ENCODE results near the gene BANP. TPM values are rescaled to one million over a fixed set of nuclear protein-coding genes. Genes with fewer than 3 reads are reported as not detected.
"Not testable (repeated sequence)": the region's sequence is repeated elsewhere in the genome, so short reads cannot be mapped to it uniquely, and the experiment has no call there.

BANP gene
- total RNA-seq, 2 donors from 2014 or later, result 35.8 to 39.8 TPM

GRCh38 chr16:87986361-87986849, 35.2 kb downstream of the BANP start:
- Mint-ChIP-seq H3K36me3 (ENCODE audit: insufficient read depth in 2 of 2) (peaks cover 11 to 18% of the 10 kb centered on the region in 2 donors), H3K27ac (peak overlapping the region; percentile 93), H3K4me3 (peak overlapping the region; percentile 69 to 83), H3K4me1 (ENCODE audit: low read depth) (peaks cover 52% of the 10 kb centered on the region)
- ATAC-seq (replicated peaks in 1 of 2), result peak; percentile 80 to 90
- peak; percentile 72 to 74 for DNase-seq
- H3K9me3 Mint-ChIP-seq; H3K27me3 Mint-ChIP-seq (ENCODE audit: low read depth): not testable (repeated sequence)

GRCh38 chr16:87988596-87988995, 37.4 kb downstream of the BANP start:
- DNase-seq; H3K27ac Mint-ChIP-seq; H3K9me3 Mint-ChIP-seq; H3K27me3 Mint-ChIP-seq (ENCODE audit: low read depth); H3K4me3 Mint-ChIP-seq; ATAC-seq (replicated peaks in 1 of 2): not testable (repeated sequence)
- H3K4me1 Mint-ChIP-seq (ENCODE audit: low read depth), result peaks cover 30% of the 10 kb centered on the region
- H3K36me3 Mint-ChIP-seq (ENCODE audit: insufficient read depth in 2 of 2), result peaks cover 8 to 11% of the 10 kb centered on the region in 2 donors

DNA sequence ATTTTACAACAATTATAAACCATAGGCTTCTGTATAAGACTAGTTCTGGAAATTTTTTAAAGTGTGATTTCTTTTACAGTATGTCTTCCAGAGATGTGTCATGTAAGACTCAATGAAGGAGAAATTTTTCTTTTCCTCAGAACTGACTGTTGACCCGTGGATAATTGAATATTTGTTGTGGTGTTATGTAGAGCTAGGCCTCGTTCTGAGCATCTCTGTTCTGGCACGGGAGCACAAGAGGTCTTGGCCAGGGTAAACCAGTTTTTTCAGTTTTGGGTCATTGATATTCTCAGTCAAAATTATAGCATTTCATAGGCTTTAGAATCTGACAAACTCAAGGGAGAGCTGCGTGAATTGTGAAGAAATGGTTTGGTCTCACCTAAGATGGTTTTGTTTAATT, 39.0 kb downstream of the BANP start:
- not testable (repeated sequence) for H3K9me3 Mint-ChIP-seq; H3K36me3 Mint-ChIP-seq (ENCODE audit: insufficient read depth in 2 of 2); H3K27me3 Mint-ChIP-seq (ENCODE audit: low read depth); H3K27ac Mint-ChIP-seq; DNase-seq; H3K4me3 Mint-ChIP-seq; ATAC-seq (replicated peaks in 1 of 2)
- H3K4me1 Mint-ChIP-seq (ENCODE audit: low read depth), result peaks cover 13% of the 10 kb centered on the region

DNA sequence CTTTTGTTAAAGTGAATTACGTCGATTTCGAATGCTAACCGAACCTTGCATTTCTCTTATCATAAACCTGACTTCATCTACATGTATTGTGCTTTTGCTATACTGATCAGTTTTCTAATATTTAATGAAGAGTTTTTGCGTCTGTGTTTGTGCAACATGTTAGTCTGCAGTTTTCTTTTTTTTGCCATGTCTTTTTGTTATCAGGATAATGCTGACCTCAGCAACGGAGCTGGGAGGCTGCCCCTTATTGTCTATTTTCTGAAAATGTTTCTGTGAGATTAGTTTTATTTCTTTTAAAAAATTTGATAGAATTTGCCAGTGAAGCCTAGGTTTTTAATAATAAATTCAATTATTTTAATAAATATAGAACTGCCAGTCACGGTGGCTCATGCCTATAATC, 40.9 kb downstream of the BANP start:
- not testable (repeated sequence) for H3K36me3 Mint-ChIP-seq (ENCODE audit: insufficient read depth in 2 of 2); DNase-seq; H3K27ac Mint-ChIP-seq; H3K9me3 Mint-ChIP-seq; H3K27me3 Mint-ChIP-seq (ENCODE audit: low read depth); H3K4me3 Mint-ChIP-seq; H3K4me1 Mint-ChIP-seq (ENCODE audit: low read depth); ATAC-seq (replicated peaks in 1 of 2)

- DNase-seq, result no peak
- peaks cover 5 to 7% of the 10 kb centered on the region in 2 donors for H3K36me3 Mint-ChIP-seq (ENCODE audit: insufficient read depth in 2 of 2)
- H3K27me3 Mint-ChIP-seq (ENCODE audit: low read depth), result no peaks in the 10 kb centered on the region
- no peak overlapping the region for H3K27ac Mint-ChIP-seq
- ATAC-seq (replicated peaks in 1 of 2), result no peak
- H3K4me3 Mint-ChIP-seq, result no peak overlapping the region
- H3K4me1 Mint-ChIP-seq (ENCODE audit: low read depth), result peaks cover 9% of the 10 kb centered on the region
- no peaks in the 10 kb centered on the region for H3K9me3 Mint-ChIP-seq
Measured at GRCh38 chr16:87993901-87994300, 42.7 kb downstream of the BANP start.

GRCh38 chr16:87995644-87996043, 44.4 kb downstream of the BANP start:
- H3K27ac Mint-ChIP-seq, result no peak overlapping the region
- DNase-seq, result no peak
- peaks cover 9% of the 10 kb centered on the region for H3K4me1 Mint-ChIP-seq (ENCODE audit: low read depth)
- H3K27me3 Mint-ChIP-seq (ENCODE audit: low read depth), result no peaks in the 10 kb centered on the region
- no peaks in the 10 kb centered on the region for H3K9me3 Mint-ChIP-seq
- ATAC-seq (replicated peaks in 1 of 2), result no peak
- H3K4me3 Mint-ChIP-seq, result no peak overlapping the region
- peaks cover 4 to 5% of the 10 kb centered on the region in 2 donors for H3K36me3 Mint-ChIP-seq (ENCODE audit: insufficient read depth in 2 of 2)

DNA sequence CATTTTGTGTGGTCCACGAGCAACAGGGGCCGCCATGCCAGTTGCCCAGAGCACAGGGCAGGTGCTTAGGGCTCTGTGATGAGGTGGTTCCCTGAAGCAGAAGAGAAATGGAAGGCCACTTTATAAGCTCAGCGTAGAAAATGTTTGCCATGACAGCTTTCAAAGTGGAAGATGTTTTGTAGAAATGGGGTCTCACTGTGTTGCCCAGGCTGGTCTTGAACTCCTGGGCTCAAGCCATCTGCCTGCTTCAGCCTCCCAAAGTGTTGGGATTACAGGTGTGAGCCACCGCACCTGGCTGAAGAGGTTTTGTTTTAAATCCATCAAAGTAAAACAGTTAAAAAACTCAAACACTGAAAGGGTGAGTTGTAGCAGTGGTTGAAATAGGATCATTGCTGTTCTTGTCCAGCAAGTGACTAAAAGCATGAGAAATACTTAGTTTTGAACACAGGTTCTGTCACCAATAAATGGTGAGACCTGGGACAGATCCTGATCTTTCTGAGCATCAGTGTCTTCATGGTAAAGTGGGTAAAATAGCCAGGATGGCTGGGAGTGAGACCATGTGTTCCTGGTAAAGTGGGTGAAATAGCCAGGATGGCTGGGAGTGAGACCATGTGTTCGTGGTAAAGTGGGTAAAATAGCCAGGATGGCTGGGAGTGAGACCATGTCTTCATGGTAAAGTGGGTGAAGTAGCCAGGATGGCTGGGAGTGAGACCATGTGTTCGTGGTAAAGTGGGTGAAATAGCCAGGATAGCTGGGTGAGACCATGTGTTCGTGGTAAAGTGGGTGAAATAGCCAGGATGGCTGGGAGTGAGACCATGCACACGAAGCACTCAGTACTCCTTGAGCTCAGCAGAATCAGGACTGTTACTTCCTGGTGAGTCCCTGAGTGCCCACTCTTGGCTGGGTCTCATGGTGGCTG, 46.0 kb downstream of the BANP start:
- no peak for DNase-seq
- peaks cover 9% of the 10 kb centered on the region for H3K4me1 Mint-ChIP-seq (ENCODE audit: low read depth)
- H3K27ac Mint-ChIP-seq, result no peak overlapping the region
- no peaks in the 10 kb centered on the region for H3K27me3 Mint-ChIP-seq (ENCODE audit: low read depth)
- no peak for ATAC-seq (replicated peaks in 1 of 2)
- H3K4me3 Mint-ChIP-seq, result no peak overlapping the region
- peaks cover 0 to 3% of the 10 kb centered on the region in 2 donors for H3K36me3 Mint-ChIP-seq (ENCODE audit: insufficient read depth in 2 of 2)
- H3K9me3 Mint-ChIP-seq, result no peaks in the 10 kb centered on the region

- not testable (repeated sequence) for H3K4me1 Mint-ChIP-seq (ENCODE audit: low read depth); H3K9me3 Mint-ChIP-seq; H3K4me3 Mint-ChIP-seq; DNase-seq; ATAC-seq (replicated peaks in 1 of 2); H3K27ac Mint-ChIP-seq; H3K27me3 Mint-ChIP-seq (ENCODE audit: low read depth); H3K36me3 Mint-ChIP-seq (ENCODE audit: insufficient read depth in 2 of 2)
Measured at GRCh38 chr16:87998184-87998793, 47.1 kb downstream of the BANP start.

GRCh38 chr16:87998992-87999391, 47.8 kb downstream of the BANP start:
- not testable (repeated sequence) for ATAC-seq (replicated peaks in 1 of 2); H3K9me3 Mint-ChIP-seq; H3K4me3 Mint-ChIP-seq; H3K27ac Mint-ChIP-seq; H3K27me3 Mint-ChIP-seq (ENCODE audit: low read depth); H3K4me1 Mint-ChIP-seq (ENCODE audit: low read depth); DNase-seq; H3K36me3 Mint-ChIP-seq (ENCODE audit: insufficient read depth in 2 of 2)

DNA sequence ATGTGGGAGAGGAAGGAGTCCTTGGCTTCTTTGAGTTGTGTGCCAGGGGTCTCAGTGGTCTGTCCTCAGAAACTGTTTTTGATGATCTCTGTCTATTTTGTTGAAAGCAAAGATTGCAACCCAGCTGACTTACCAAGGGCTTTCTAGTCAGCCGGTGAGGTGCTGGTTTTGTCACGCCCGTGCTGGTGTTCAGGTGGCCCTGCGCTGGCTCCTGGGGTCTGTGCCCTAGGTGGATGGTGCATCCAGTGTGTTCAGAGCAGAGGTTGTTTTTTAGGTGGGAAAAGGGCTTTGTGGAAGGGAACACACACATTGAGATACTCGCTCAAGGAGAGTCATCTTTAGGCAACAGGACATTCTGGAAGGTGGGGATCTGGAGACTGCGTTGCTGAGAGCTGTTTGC, 51.0 kb downstream of the BANP start:
- ATAC-seq (replicated peaks in 1 of 2), result no peak
- Mint-ChIP-seq H3K27me3 (ENCODE audit: low read depth) (no peaks in the 10 kb centered on the region), H3K4me3 (no peak overlapping the region), H3K36me3 (ENCODE audit: insufficient read depth in 2 of 2) (peaks cover 0 to 5% of the 10 kb centered on the region in 2 donors), H3K4me1 (ENCODE audit: low read depth) (peaks cover 3% of the 10 kb centered on the region), H3K27ac (peak overlapping the region; percentile 41), H3K9me3 (no peaks in the 10 kb centered on the region)
- DNase-seq, result no peak

GRCh38 chr16:88002749-88003148, 51.5 kb downstream of the BANP start:
- H3K27ac Mint-ChIP-seq, result no peak overlapping the region
- DNase-seq (no peak), ATAC-seq (replicated peaks in 1 of 2) (no peak)
- peaks cover 0 to 5% of the 10 kb centered on the region in 2 donors for H3K36me3 Mint-ChIP-seq (ENCODE audit: insufficient read depth in 2 of 2)
- H3K4me1 Mint-ChIP-seq (ENCODE audit: low read depth), result no peaks in the 10 kb centered on the region
- H3K9me3 Mint-ChIP-seq, result no peaks in the 10 kb centered on the region
- H3K27me3 Mint-ChIP-seq (ENCODE audit: low read depth), result no peaks in the 10 kb centered on the region
- no peak overlapping the region for H3K4me3 Mint-ChIP-seq

GRCh38 chr16:88003316-88003715, 52.1 kb downstream of the BANP start:
- Mint-ChIP-seq H3K4me1 (ENCODE audit: low read depth) (no peaks in the 10 kb centered on the region), H3K27ac (no peak overlapping the region), H3K27me3 (ENCODE audit: low read depth) (no peaks in the 10 kb centered on the region), H3K9me3 (no peaks in the 10 kb centered on the region), H3K4me3 (no peak overlapping the region), H3K36me3 (ENCODE audit: insufficient read depth in 2 of 2) (peaks cover 2% of the 10 kb centered on the region in 2 donors)
- ATAC-seq (replicated peaks in 1 of 2) (no peak), DNase-seq (no peak)

GRCh38 chr16:88003736-88004135, 52.5 kb downstream of the BANP start:
- no peaks in the 10 kb centered on the region for H3K27me3 Mint-ChIP-seq (ENCODE audit: low read depth)
- no peak for ATAC-seq (replicated peaks in 1 of 2)
- no peaks in the 10 kb centered on the region for H3K4me1 Mint-ChIP-seq (ENCODE audit: low read depth)
- H3K9me3 Mint-ChIP-seq, result no peaks in the 10 kb centered on the region
- H3K27ac Mint-ChIP-seq, result no peak overlapping the region
- no peak overlapping the region for H3K4me3 Mint-ChIP-seq
- DNase-seq, result no peak
- H3K36me3 Mint-ChIP-seq (ENCODE audit: insufficient read depth in 2 of 2), result peaks cover 2% of the 10 kb centered on the region in 2 donors
